ENCODE measurements around the gene CFAP20DC.

- no peak for TF ChIP-seq CTCF (conservative IDR thresholded peaks at IDR 0.05; ENCODE audit: low read depth, low read length)
- TF ChIP-seq ELK1 (IDR thresholded peaks at IDR 0.05; ENCODE audit: borderline replicate concordance, low read depth, low read length), result no peak
- TF ChIP-seq SMC3 (IDR thresholded peaks at IDR 0.05; ENCODE audit: low read depth, low read length), result no peak
Observed at GRCh38 chr3:58839187-58839586, 210.6 kb downstream of the CFAP20DC start.
